HEK293 (cell line): ENCODE results near the gene PRRC2B.
A peak's percentile ranks its signal among the peaks of the same experiment; 100 is the strongest.

Experiments
- CTCF ChIA-PET: fragments of 350-600 bp; formaldehyde crosslinking; extraction: SDS; loops from one replicate; lab custom pipeline; 2021; ENCODE audit warnings: antibody characterized with exemption; lab: Yijun Ruan, JAX
- POLR2A ChIA-PET: fragments of 300-600 bp; formaldehyde crosslinking; extraction: SDS; loops from one replicate; lab custom pipeline; 2020; ENCODE audit warnings: antibody characterized with exemption, inconsistent platforms; lab: Yijun Ruan, JAX
- H3K27ac ChIP-seq: fragments of 200-500 bp; sonication (Bioruptor generic); 2 replicates; pipeline ENCODE4 v1.5.1; 2014; ENCODE audit warnings: low read depth, low read length, control low read depth, inconsistent platforms; ENCODE audit errors: extremely low read depth
- H3K36me3 ChIP-seq, 2 experiments: fragments of 200-500 bp in 1 of 2; sonication (Bioruptor generic) in 1 of 2; 1 replicate in 1 of 2; 2 replicates in 1 of 2; pipeline ENCODE4 v1.5.1; 2014 to 2017; ENCODE audit warnings: inconsistent platforms in 2 of 2, low read length in 2 of 2; ENCODE audit not compliant: control insufficient read depth in 2 of 2, insufficient read depth in 1 of 2
- H3K4me1 ChIP-seq: fragments of 200-500 bp; sonication (Bioruptor generic); 2 replicates; pipeline ENCODE4 v1.5.1; 2014; ENCODE audit warnings: mild to moderate bottlenecking, low read length, inconsistent platforms; ENCODE audit not compliant: control insufficient read depth, insufficient read depth
- H3K4me3 ChIP-seq: 2 replicates; pipeline ENCODE4 v1.5.1; 2011; ENCODE audit warnings: low read depth, mild to moderate bottlenecking, control low read depth, low read length, moderate library complexity
- H3K9me3 ChIP-seq: fragments of 200-500 bp; sonication (Bioruptor generic); 2 replicates; pipeline ENCODE4 v1.5.1; 2014; ENCODE audit warnings: low read depth, low read length, inconsistent platforms; ENCODE audit not compliant: control insufficient read depth, insufficient read depth
- EGR2 ChIP-seq: fragments of 450-650 bp; formaldehyde crosslinking; IDR thresholded peaks from 2 replicates; pipeline ENCODE4 v1.5.1; 2016; ENCODE audit warnings: low read depth, missing biosample characterization, missing genetic modification characterization
- FEZF1 ChIP-seq: fragments of 450-650 bp; formaldehyde crosslinking; IDR thresholded peaks from 2 replicates; pipeline ENCODE4 v1.5.1; 2016; ENCODE audit warnings: missing biosample characterization, missing genetic modification characterization
- KLF1 ChIP-seq: fragments of 450-650 bp; formaldehyde crosslinking; IDR thresholded peaks from 2 replicates; pipeline ENCODE4 v1.5.1; 2016; ENCODE audit warnings: missing biosample characterization, missing genetic modification characterization
- KLF7 ChIP-seq: fragments of 450-650 bp; formaldehyde crosslinking; IDR thresholded peaks from 2 replicates; pipeline ENCODE4 v1.5.1; 2016; ENCODE audit warnings: missing biosample characterization, missing genetic modification characterization, borderline replicate concordance
- PRDM1 ChIP-seq: fragments of 450-650 bp; formaldehyde crosslinking; IDR thresholded peaks from 2 replicates; pipeline ENCODE4; 2016; ENCODE audit warnings: missing biosample characterization, missing genetic modification characterization
- PRDM6 ChIP-seq: fragments of 450-650 bp; formaldehyde crosslinking; IDR thresholded peaks from 2 replicates; pipeline ENCODE4 v1.5.1; 2017; ENCODE audit warnings: missing biosample characterization, missing genetic modification characterization
- SCRT1 ChIP-seq: fragments of 450-650 bp; formaldehyde crosslinking; IDR thresholded peaks from 2 replicates; pipeline ENCODE4 v1.5.1; 2016; ENCODE audit warnings: missing biosample characterization, missing genetic modification characterization, borderline replicate concordance
- ZBTB1 ChIP-seq: fragments of 450-650 bp; formaldehyde crosslinking; IDR thresholded peaks from 2 replicates; pipeline ENCODE4 v1.5.1; 2016; ENCODE audit warnings: missing biosample characterization, missing genetic modification characterization
- ZFHX2 ChIP-seq: fragments of 450-650 bp; formaldehyde crosslinking; conservative IDR thresholded peaks from 2 replicates; pipeline ENCODE4 v1.5.1; 2016; ENCODE audit warnings: missing biosample characterization, missing genetic modification characterization
- ZNF223 ChIP-seq: fragments of 450-650 bp; formaldehyde crosslinking; IDR thresholded peaks from 2 replicates; pipeline ENCODE4 v1.5.1; 2016; ENCODE audit warnings: missing biosample characterization, missing genetic modification characterization
- ZNF426 ChIP-seq: fragments of 450-650 bp; formaldehyde crosslinking; IDR thresholded peaks from 2 replicates; pipeline ENCODE4 v1.5.1; 2017; ENCODE audit warnings: missing biosample characterization, missing genetic modification characterization, mild to moderate bottlenecking, inconsistent platforms, moderate library complexity
- ZNF585B ChIP-seq: fragments of 450-650 bp; formaldehyde crosslinking; IDR thresholded peaks from 2 replicates; pipeline ENCODE4 v1.5.1; 2016; ENCODE audit warnings: missing biosample characterization, missing genetic modification characterization
- ZNF596 ChIP-seq: fragments of 450-650 bp; IDR thresholded peaks from 2 replicates; pipeline ENCODE4 v1.5.0; 2018; ENCODE audit warnings: missing biosample characterization, mild to moderate bottlenecking, missing genetic modification characterization, moderate library complexity
- ZNF610 ChIP-seq: fragments of 450-650 bp; formaldehyde crosslinking; IDR thresholded peaks from 2 replicates; pipeline ENCODE4 v1.5.1; 2016; ENCODE audit warnings: missing biosample characterization, missing genetic modification characterization, borderline replicate concordance
- ZNF624 ChIP-seq: fragments of 450-650 bp; formaldehyde crosslinking; IDR thresholded peaks from 2 replicates; pipeline ENCODE4 v1.5.1; 2017; ENCODE audit warnings: missing biosample characterization, missing genetic modification characterization
- TF ChIP-seq, protein P1 (sequence below): fragments of 450-650 bp; formaldehyde crosslinking; IDR thresholded peaks from 2 replicates; pipeline ENCODE4 v1.5.1; 2016; ENCODE audit warnings: missing biosample characterization, missing genetic modification characterization
- TF ChIP-seq, protein P2 (sequence below): fragments of 450-650 bp; formaldehyde crosslinking; IDR thresholded peaks from 2 replicates; pipeline ENCODE4 v1.5.1; 2017; ENCODE audit warnings: missing biosample characterization, missing genetic modification characterization

PRRC2B gene

DNA sequence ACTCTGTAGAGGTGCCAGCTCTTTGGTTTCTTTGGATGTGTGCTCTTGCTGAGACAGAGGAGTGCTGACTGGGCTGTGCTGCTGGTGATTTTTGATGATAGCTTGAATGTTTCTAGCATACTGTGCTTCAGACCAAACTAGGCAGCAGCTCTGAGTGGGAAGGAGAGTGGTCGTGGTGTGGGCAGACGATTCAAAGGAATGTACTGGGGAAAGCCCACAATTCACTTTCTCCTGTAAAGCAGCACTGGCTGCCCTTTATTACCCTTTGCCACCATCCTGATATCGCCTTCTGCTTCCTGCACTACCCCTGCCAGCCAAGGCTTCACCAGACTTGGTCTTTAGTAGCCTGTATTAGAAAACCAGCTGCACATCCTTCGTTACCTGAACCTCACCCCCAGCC lies 45.3 kb downstream of the PRRC2B start:
- TF ChIP-seq FEZF1 (tag by site-specific recombination) (no peak), ZFHX2 (tag by site-specific recombination) (peak; percentile 69), EGR2 (tag by site-specific recombination) (peak; percentile 56; the same call in 1 of the 2 replicates), PRDM1 (tag by site-specific recombination) (0 out of 2 replicates have a peak, but pooled peaks have one; percentile 38)
- TF ChIP-seq, protein P1, sequence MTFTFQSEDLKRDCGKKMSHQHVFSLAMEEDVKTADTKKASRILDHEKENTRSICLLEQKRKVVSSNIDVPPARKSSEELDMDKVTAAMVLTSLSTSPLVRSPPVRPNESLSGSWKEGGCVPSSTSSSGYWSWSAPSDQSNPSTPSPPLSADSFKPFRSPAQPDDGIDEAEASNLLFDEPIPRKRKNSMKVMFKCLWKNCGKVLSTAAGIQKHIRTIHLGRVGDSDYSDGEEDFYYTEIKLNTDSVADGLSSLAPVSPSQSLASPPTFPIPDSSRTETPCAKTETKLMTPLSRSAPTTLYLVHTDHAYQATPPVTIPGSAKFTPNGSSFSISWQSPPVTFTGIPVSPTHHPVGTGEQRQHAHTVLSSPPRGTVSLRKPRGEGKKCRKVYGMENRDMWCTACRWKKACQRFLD (tag by site-specific recombination): no peak
- TF ChIP-seq, all 188 proteins: peak for 3
- Histone ChIP-seq H3K36me3 (peaks cover 31 to 95% of the 10 kb centered on the region in 2 experiments), H3K27ac (no peak overlapping the region), H3K4me1 (no peaks in the 10 kb centered on the region), H3K4me3 (no peak overlapping the region), H3K9me3 (no peaks in the 10 kb centered on the region)
- ChIA-PET POLR2A (interaction anchor here (0.6 to 1.2 kb wide), 4 partner anchors 9 to 160 kb away, joined by 3 to 4 read pairs (median 3); no protein-coding TSS in a partner anchor), CTCF (interaction anchor here (1.1 kb wide), 1 partner anchor 8 kb away, joined by 5 read pairs; no protein-coding TSS in a partner anchor)

DNA sequence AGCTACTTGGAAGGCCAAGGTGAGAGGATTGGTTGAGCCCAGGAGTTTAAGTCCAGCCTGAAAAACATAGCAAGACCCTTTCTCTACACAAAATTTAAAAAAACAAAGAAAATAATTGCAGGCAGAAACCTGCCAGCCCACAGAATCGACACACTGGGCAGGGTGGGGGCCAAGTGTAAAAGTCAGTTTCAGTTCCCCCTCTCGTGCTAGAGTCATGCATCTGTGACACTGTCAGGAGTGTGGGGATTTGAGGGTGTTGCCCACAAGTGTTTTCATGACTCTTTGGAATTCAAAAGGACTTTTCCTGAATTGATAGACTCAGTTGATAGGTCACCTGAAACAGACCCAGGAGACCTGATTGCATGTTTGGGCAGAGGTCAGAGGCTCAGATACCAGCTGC lies 47.6 kb downstream of the PRRC2B start:
- ChIA-PET POLR2A (no interaction called here), CTCF (interaction anchor here (0.6 to 1.6 kb wide), 2 partner anchors 11 to 298 kb away, joined by 3 read pairs; no protein-coding TSS in a partner anchor)
- Histone ChIP-seq H3K27ac (no peak overlapping the region), H3K36me3 (peaks cover 42 to 95% of the 10 kb centered on the region in 2 experiments), H3K4me1 (no peaks in the 10 kb centered on the region), H3K9me3 (no peaks in the 10 kb centered on the region), H3K4me3 (no peak overlapping the region)
- TF ChIP-seq, protein P2, sequence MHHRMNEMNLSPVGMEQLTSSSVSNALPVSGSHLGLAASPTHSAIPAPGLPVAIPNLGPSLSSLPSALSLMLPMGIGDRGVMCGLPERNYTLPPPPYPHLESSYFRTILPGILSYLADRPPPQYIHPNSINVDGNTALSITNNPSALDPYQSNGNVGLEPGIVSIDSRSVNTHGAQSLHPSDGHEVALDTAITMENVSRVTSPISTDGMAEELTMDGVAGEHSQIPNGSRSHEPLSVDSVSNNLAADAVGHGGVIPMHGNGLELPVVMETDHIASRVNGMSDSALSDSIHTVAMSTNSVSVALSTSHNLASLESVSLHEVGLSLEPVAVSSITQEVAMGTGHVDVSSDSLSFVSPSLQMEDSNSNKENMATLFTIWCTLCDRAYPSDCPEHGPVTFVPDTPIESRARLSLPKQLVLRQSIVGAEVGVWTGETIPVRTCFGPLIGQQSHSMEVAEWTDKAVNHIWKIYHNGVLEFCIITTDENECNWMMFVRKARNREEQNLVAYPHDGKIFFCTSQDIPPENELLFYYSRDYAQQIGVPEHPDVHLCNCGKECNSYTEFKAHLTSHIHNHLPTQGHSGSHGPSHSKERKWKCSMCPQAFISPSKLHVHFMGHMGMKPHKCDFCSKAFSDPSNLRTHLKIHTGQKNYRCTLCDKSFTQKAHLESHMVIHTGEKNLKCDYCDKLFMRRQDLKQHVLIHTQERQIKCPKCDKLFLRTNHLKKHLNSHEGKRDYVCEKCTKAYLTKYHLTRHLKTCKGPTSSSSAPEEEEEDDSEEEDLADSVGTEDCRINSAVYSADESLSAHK (tag by site-specific recombination): peak; percentile 76
- no peak for TF ChIP-seq ZNF624 (tag by site-specific recombination)
- no peak for TF ChIP-seq SCRT1 (tag by site-specific recombination)
- TF ChIP-seq PRDM6 (tag by site-specific recombination): no peak
- TF ChIP-seq ZNF610 (tag by site-specific recombination): no peak
- no peak for TF ChIP-seq ZNF426
- no peak for TF ChIP-seq ZNF596 (tag by site-specific recombination)
- no peak for TF ChIP-seq ZNF585B (tag by site-specific recombination)

DNA sequence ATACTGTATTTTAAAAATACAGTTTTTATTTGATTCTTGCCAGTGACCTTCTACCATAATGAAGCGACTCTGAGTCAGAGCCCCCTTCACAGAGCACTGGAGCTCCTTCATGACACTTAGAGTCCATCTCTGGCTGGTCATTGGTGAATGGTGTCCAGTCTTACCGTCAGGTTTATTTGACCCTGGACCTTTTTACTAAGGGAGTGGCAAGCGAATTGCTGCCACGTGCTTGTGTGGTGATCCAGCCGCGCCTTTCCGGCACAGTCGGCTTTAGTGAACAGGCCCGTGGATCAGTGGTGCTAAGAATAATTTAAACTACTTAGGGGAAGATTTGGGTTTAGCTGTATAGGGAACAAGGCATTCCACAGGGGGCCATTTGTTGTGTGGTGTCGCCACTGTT lies 48.5 kb downstream of the PRRC2B start:
- no peak for TF ChIP-seq ZNF223
- no peak for TF ChIP-seq ZBTB1 (tag by site-specific recombination)
- no peak for TF ChIP-seq KLF1 (tag by site-specific recombination)
- TF ChIP-seq KLF7 (tag by site-specific recombination): no peak
- Histone ChIP-seq H3K9me3 (no peaks in the 10 kb centered on the region), H3K4me1 (no peaks in the 10 kb centered on the region), H3K4me3 (no peak overlapping the region), H3K27ac (no peak overlapping the region), H3K36me3 (peaks cover 43 to 95% of the 10 kb centered on the region in 2 experiments)
- POLR2A ChIA-PET: no interaction called here
- CTCF ChIA-PET: interaction anchor here (0.6 to 1.6 kb wide), 2 partner anchors 12 to 313 kb away, joined by 3 read pairs; no protein-coding TSS in a partner anchor
